T-helper 2 cell treated with Interferon-gamma antibody and Interleukin-4, amounts not matched to agents 5 μg/mL and 100 μg/mL, for 36 hours (primary cell): ENCODE results near the gene TRIM52.
A peak's percentile ranks its signal among the peaks of the same experiment; 100 is the strongest.
"Not testable (repeated sequence)": the region's sequence is repeated elsewhere in the genome, so short reads cannot be mapped to it uniquely, and the experiment has no call there.

Experiments used
- DNase-seq: peaks from one replicate; pipeline ENCODE4 v3.0.0; 2021; ENCODE audit warnings: low spot score
- H3K27ac Mint-ChIP-seq: one replicate; pipeline ENCODE4 v1.8.0; 2021; ENCODE audit warnings: mild to moderate bottlenecking, mixed read lengths
- H3K27me3 Mint-ChIP-seq: one replicate; pipeline ENCODE4 v1.8.0; 2021; ENCODE audit warnings: low read depth, mixed read lengths
- H3K36me3 Mint-ChIP-seq: one replicate; pipeline ENCODE4 v1.8.0; 2021; ENCODE audit warnings: low read depth, mixed read lengths
- H3K4me1 Mint-ChIP-seq: one replicate; pipeline ENCODE4 v1.8.0; 2021; ENCODE audit warnings: low read depth, mixed read lengths
- H3K4me3 Mint-ChIP-seq: one replicate; pipeline ENCODE4 v1.8.0; 2022; ENCODE audit warnings: mild to moderate bottlenecking, moderate library complexity, mixed read lengths
- H3K9me3 Mint-ChIP-seq: one replicate; pipeline ENCODE4 v1.8.0; 2021; ENCODE audit warnings: mixed read lengths

Gene TRIM52

GRCh38 chr5:181260720-181261319 lies at the start of gene TRIM52:
TSS of gene TRIM52 (minus strand) at chr5:181261143. CDS start at chr5:181260813, 330 bp downstream.
- Mint-ChIP-seq H3K4me1 (peaks cover 38% of the 10 kb centered on the region), H3K36me3 (peaks cover 43% of the 10 kb centered on the region), H3K9me3 (no peaks in the 10 kb centered on the region), H3K27me3 (no peaks in the 10 kb centered on the region), H3K4me3 (peak within 1 kb of the TSS; percentile 98), H3K27ac (peak within 1 kb of the TSS; percentile 98)
- peak; percentile 91 for DNase-seq

GRCh38 chr5:181287331-181287730 lies 26.4 kb upstream of the TRIM52 start:
- not testable (repeated sequence) for H3K27me3 Mint-ChIP-seq, H3K27ac Mint-ChIP-seq, H3K4me3 Mint-ChIP-seq, H3K4me1 Mint-ChIP-seq, DNase-seq, H3K36me3 Mint-ChIP-seq, H3K9me3 Mint-ChIP-seq

- not testable (repeated sequence) for DNase-seq, H3K9me3 Mint-ChIP-seq, H3K27ac Mint-ChIP-seq, H3K27me3 Mint-ChIP-seq, H3K4me3 Mint-ChIP-seq, H3K4me1 Mint-ChIP-seq, H3K36me3 Mint-ChIP-seq
Measured at GRCh38 chr5:181285962-181286705, 25.2 kb upstream of the TRIM52 start.

GRCh38 chr5:181283841-181284755 lies 23.2 kb upstream of the TRIM52 start:
- H3K36me3 Mint-ChIP-seq, H3K27ac Mint-ChIP-seq, H3K27me3 Mint-ChIP-seq, H3K9me3 Mint-ChIP-seq, H3K4me3 Mint-ChIP-seq, DNase-seq, H3K4me1 Mint-ChIP-seq: not testable (repeated sequence)

GRCh38 chr5:181283347-181283746 lies 22.4 kb upstream of the TRIM52 start:
- H3K36me3 Mint-ChIP-seq = no peaks in the 10 kb centered on the region
- H3K4me3 Mint-ChIP-seq = no peak overlapping the region
- H3K27ac Mint-ChIP-seq = no peak overlapping the region
- H3K9me3 Mint-ChIP-seq = no peaks in the 10 kb centered on the region
- H3K27me3 Mint-ChIP-seq = no peaks in the 10 kb centered on the region
- no peak for DNase-seq
- peaks cover 2% of the 10 kb centered on the region for H3K4me1 Mint-ChIP-seq

- Mint-ChIP-seq H3K36me3 (no peaks in the 10 kb centered on the region), H3K27ac (no peak overlapping the region), H3K9me3 (no peaks in the 10 kb centered on the region), H3K4me1 (peaks cover 2% of the 10 kb centered on the region), H3K27me3 (no peaks in the 10 kb centered on the region), H3K4me3 (no peak overlapping the region)
- no peak for DNase-seq
Measured at GRCh38 chr5:181282874-181283273, 21.9 kb upstream of the TRIM52 start.

- H3K9me3 Mint-ChIP-seq, H3K4me3 Mint-ChIP-seq, DNase-seq, H3K4me1 Mint-ChIP-seq, H3K27me3 Mint-ChIP-seq, H3K27ac Mint-ChIP-seq, H3K36me3 Mint-ChIP-seq: not testable (repeated sequence)
Measured at GRCh38 chr5:181282415-181282814, 21.5 kb upstream of the TRIM52 start.

- H3K27me3 Mint-ChIP-seq = no peaks in the 10 kb centered on the region
- H3K27ac Mint-ChIP-seq = no peak overlapping the region
- no peaks in the 10 kb centered on the region for H3K36me3 Mint-ChIP-seq
- H3K4me1 Mint-ChIP-seq = no peaks in the 10 kb centered on the region
- no peaks in the 10 kb centered on the region for H3K9me3 Mint-ChIP-seq
- no peak for DNase-seq
- H3K4me3 Mint-ChIP-seq = no peak overlapping the region
Measured at GRCh38 chr5:181281984-181282316, 21.0 kb upstream of the TRIM52 start.

GRCh38 chr5:181281077-181281983 lies 20.4 kb upstream of the TRIM52 start:
- Mint-ChIP-seq H3K4me3 (no peak overlapping the region), H3K4me1 (no peaks in the 10 kb centered on the region), H3K27me3 (peaks cover 3% of the 10 kb centered on the region), H3K36me3 (no peaks in the 10 kb centered on the region), H3K9me3 (no peaks in the 10 kb centered on the region), H3K27ac (no peak overlapping the region)
- DNase-seq = no peak

GRCh38 chr5:181280251-181280762 lies 19.4 kb upstream of the TRIM52 start:
- H3K36me3 Mint-ChIP-seq = no peaks in the 10 kb centered on the region
- no peaks in the 10 kb centered on the region for H3K4me1 Mint-ChIP-seq
- no peak overlapping the region for H3K27ac Mint-ChIP-seq
- H3K4me3 Mint-ChIP-seq = no peak overlapping the region
- no peak for DNase-seq
- no peaks in the 10 kb centered on the region for H3K9me3 Mint-ChIP-seq
- H3K27me3 Mint-ChIP-seq = peaks cover 3% of the 10 kb centered on the region

- H3K27ac Mint-ChIP-seq, H3K27me3 Mint-ChIP-seq, DNase-seq, H3K36me3 Mint-ChIP-seq, H3K4me3 Mint-ChIP-seq, H3K4me1 Mint-ChIP-seq, H3K9me3 Mint-ChIP-seq: not testable (repeated sequence)
Measured at GRCh38 chr5:181273433-181273744, 12.4 kb upstream of the TRIM52 start.

GRCh38 chr5:181271081-181271480 lies 10.1 kb upstream of the TRIM52 start:
- no peaks in the 10 kb centered on the region for H3K9me3 Mint-ChIP-seq
- H3K4me1 Mint-ChIP-seq = no peaks in the 10 kb centered on the region
- H3K36me3 Mint-ChIP-seq = no peaks in the 10 kb centered on the region
- H3K27ac Mint-ChIP-seq = no peak overlapping the region
- peak; percentile 1 for DNase-seq
- no peaks in the 10 kb centered on the region for H3K27me3 Mint-ChIP-seq
- no peak overlapping the region for H3K4me3 Mint-ChIP-seq

GRCh38 chr5:181267907-181268306 lies 7.0 kb upstream of the TRIM52 start:
- H3K27me3 Mint-ChIP-seq, H3K9me3 Mint-ChIP-seq, H3K4me3 Mint-ChIP-seq, H3K27ac Mint-ChIP-seq, H3K4me1 Mint-ChIP-seq, DNase-seq: not testable (repeated sequence)
- peaks cover 10% of the 10 kb centered on the region for H3K36me3 Mint-ChIP-seq
